Liver (tissue), 9 donors: ENCODE results near the gene LCE1E. TPM values are rescaled to one million over a fixed set of nuclear protein-coding genes. Genes with fewer than 3 reads are reported as not detected.

Experiments used
- DNase-seq: peaks from one replicate; pipeline ENCODE4 v3.0.0-alpha.2; 2017; ENCODE audit warnings: low spot score
- H3K27ac ChIP-seq, 2 donors: one replicate each; pipeline ENCODE4 v1.7.0; 2013; ENCODE audit warnings: inconsistent platforms in 2 of 2, low read length in 2 of 2, control low read depth in 1 of 2, low read depth in 1 of 2, mild to moderate bottlenecking in 1 of 2
- H3K27me3 ChIP-seq, 4 donors: one replicate each; pipeline versions ENCODE4 v1.6.1 to v1.7.0; 2013; ENCODE audit warnings: low read length in 3 of 4, inconsistent platforms in 1 of 4, mild to moderate bottlenecking in 1 of 4, moderate library complexity in 1 of 4; ENCODE audit not compliant: control insufficient read depth in 4 of 4, insufficient read depth in 4 of 4
- H3K36me3 ChIP-seq, 4 donors: one replicate each; pipeline versions ENCODE4 v1.6.1 to v1.7.0; 2013; ENCODE audit warnings: low read length in 3 of 4, mild to moderate bottlenecking in 3 of 4, low read depth in 1 of 4, moderate library complexity in 1 of 4; ENCODE audit not compliant: control insufficient read depth in 4 of 4, insufficient read depth in 3 of 4
- H3K4me1 ChIP-seq, 4 donors: one replicate each; pipeline versions ENCODE4 v1.6.1 to v1.7.0; 2013; ENCODE audit warnings: low read length in 3 of 4, mild to moderate bottlenecking in 3 of 4, moderate library complexity in 1 of 4; ENCODE audit not compliant: control insufficient read depth in 4 of 4, insufficient read depth in 4 of 4
- H3K4me3 ChIP-seq, 3 donors: one replicate each; pipeline versions ENCODE4 v1.6.1 to v1.7.0; 2013; ENCODE audit warnings: low read length in 3 of 3, control low read depth in 1 of 3, low read depth in 1 of 3, mild to moderate bottlenecking in 1 of 3
- H3K9ac ChIP-seq, 2 donors: one replicate each; pipeline ENCODE4 v1.7.0; 2013; ENCODE audit warnings: low read length in 2 of 2, mild to moderate bottlenecking in 2 of 2, moderate library complexity in 2 of 2, control low read depth in 1 of 2, low read depth in 1 of 2
- H3K9me3 ChIP-seq, 4 donors: one replicate each; pipeline versions ENCODE4 v1.6.1 to v1.7.0; 2013; ENCODE audit warnings: low read length in 3 of 4; ENCODE audit not compliant: control insufficient read depth in 4 of 4
- EGR1 ChIP-seq, 2 donors: IDR thresholded peaks; 2 replicates each; pipeline ENCODE4 v1.6.1; 2016 to 2018; ENCODE audit warnings: antibody characterized with exemption in 2 of 2, low read depth in 2 of 2
- FOXA1 ChIP-seq: IDR thresholded peaks from 2 replicates; pipeline ENCODE4 v1.6.1; 2016; ENCODE audit warnings: antibody characterized with exemption
- HNF4A ChIP-seq, 2 donors: conservative IDR thresholded peaks; 2 replicates each; pipeline ENCODE4 v1.6.1; 2016; ENCODE audit warnings: antibody characterized with exemption in 2 of 2, mild to moderate bottlenecking in 2 of 2
- HNF4G ChIP-seq: IDR thresholded peaks from 2 replicates; pipeline ENCODE4 v1.6.1; 2016; ENCODE audit warnings: antibody characterized with exemption
- REST ChIP-seq: IDR thresholded peaks from 2 replicates; pipeline ENCODE4 v1.6.1; 2016; ENCODE audit warnings: antibody characterized with exemption, mild to moderate bottlenecking
- WGBS: extraction: QIAGEN DNeasy Blood & Tissue Kit; methylation state at CpG from one replicate; pipeline ENCODE4 v1.1.7; 2013; 5-methylcytosine and 5-hydroxymethylcytosine counted together
- polyA plus RNA-seq, 2 donors: library from polyadenylated mRNA; stranded (reverse) in 1 of 2; unstranded in 1 of 2; fragments of 200-250 nt in 1 of 2; fragments of >200 nt in 1 of 2; fragmentation: Nextera tagmentation in 1 of 2; extraction: Ambion mirVana in 1 of 2; gene quantifications; one replicate each; pipeline versions ENCODE4 v1.2.1 to v1.2.3, GENCODE V29; 2013 to 2015
- total RNA-seq, 2 donors: library from RNA; depleted of rRNA; stranded (reverse); fragments of >200 nt; gene quantifications; one replicate each; pipeline ENCODE4 v1.2.3, GENCODE V29; 2014
- TF ChIP-seq, protein P1 (sequence below): fragments of 150-350 bp; IDR thresholded peaks from 2 replicates; pipeline ENCODE4 v1.5.1; 2017; ENCODE audit warnings: improper control_type of control experiment, low read depth, low read length; ENCODE audit not compliant: missing input control
- TF ChIP-seq, protein P2 (sequence below): IDR thresholded peaks from 2 replicates; pipeline ENCODE4 v1.6.1; 2016; ENCODE audit warnings: antibody characterized with exemption
- donor health status: healthy.
- donor health status: healthy.
- donor health status: healthy.
- donor health status: healthy.
- donor health status: healthy.

Gene LCE1E
- total and polyA plus RNA-seq, 4 donors = not detected

DNA sequence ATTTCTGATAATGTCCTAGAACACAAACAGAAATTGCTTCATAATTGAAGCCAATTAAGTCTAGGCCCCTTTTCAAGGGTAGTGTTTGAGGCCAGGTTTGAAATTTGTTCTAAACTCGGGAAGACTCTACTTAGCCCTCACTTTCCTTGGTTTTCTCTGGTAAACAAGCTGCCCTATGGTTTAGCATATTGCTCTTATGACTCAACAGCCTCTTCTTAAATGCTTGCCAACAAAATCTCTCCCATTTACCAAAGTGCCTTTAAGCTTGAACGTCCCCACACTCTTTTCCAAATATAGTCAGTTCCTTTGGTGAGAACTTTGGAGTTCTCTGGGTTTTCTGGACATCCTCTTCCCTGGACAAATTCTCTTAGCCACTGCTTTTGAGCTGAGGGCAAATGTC lies 50.8 kb downstream of the LCE1E start:
- Histone ChIP-seq H3K9me3 (no peaks in the 10 kb centered on the region), H3K27me3 (no peaks in the 10 kb centered on the region), H3K9ac (no peak overlapping the region), H3K4me3 (no peak overlapping the region), H3K27ac (no peak overlapping the region), H3K4me1 (no peaks in the 10 kb centered on the region), H3K36me3 (no peaks in the 10 kb centered on the region)
- TF ChIP-seq, protein P1, sequence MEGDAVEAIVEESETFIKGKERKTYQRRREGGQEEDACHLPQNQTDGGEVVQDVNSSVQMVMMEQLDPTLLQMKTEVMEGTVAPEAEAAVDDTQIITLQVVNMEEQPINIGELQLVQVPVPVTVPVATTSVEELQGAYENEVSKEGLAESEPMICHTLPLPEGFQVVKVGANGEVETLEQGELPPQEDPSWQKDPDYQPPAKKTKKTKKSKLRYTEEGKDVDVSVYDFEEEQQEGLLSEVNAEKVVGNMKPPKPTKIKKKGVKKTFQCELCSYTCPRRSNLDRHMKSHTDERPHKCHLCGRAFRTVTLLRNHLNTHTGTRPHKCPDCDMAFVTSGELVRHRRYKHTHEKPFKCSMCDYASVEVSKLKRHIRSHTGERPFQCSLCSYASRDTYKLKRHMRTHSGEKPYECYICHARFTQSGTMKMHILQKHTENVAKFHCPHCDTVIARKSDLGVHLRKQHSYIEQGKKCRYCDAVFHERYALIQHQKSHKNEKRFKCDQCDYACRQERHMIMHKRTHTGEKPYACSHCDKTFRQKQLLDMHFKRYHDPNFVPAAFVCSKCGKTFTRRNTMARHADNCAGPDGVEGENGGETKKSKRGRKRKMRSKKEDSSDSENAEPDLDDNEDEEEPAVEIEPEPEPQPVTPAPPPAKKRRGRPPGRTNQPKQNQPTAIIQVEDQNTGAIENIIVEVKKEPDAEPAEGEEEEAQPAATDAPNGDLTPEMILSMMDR = no peak
- TF ChIP-seq EGR1 (IDR thresholded peaks at IDR 0.05; ENCODE audit: low read depth in 2 of 2) (no peak), HNF4A (conservative IDR thresholded peaks at IDR 0.05) (no peak), HNF4G (no peak), REST (no peak), FOXA1 (no peak)
- TF ChIP-seq, protein P2, sequence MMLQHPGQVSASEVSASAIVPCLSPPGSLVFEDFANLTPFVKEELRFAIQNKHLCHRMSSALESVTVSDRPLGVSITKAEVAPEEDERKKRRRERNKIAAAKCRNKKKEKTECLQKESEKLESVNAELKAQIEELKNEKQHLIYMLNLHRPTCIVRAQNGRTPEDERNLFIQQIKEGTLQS = no peak
- DNase-seq = no peak
- WGBS = 46% methylated on average over 2 of the region's 2 CpGs

Other genes with a start within 250 kb of the LCE1E start
- gene LCE3E, start 219.5 kb upstream of the LCE1E start, total RNA-seq = not detected
- not detected for gene LCE3E, start 219.5 kb upstream of the LCE1E start, polyA plus RNA-seq
- not detected for gene LCE3D, start 205.7 kb upstream of the LCE1E start, total RNA-seq
- not detected for gene LCE3D, start 205.7 kb upstream of the LCE1E start, polyA plus RNA-seq
- not detected for gene LCE3C, start 186.0 kb upstream of the LCE1E start, total RNA-seq
- gene LCE3C, start 186.0 kb upstream of the LCE1E start, polyA plus RNA-seq = not detected
- not detected for gene LCE3B, start 172.4 kb upstream of the LCE1E start, total RNA-seq
- gene LCE3B, start 172.4 kb upstream of the LCE1E start, polyA plus RNA-seq = not detected
- not detected for gene LCE3A, start 163.2 kb upstream of the LCE1E start, total RNA-seq
- not detected for gene LCE3A, start 163.2 kb upstream of the LCE1E start, polyA plus RNA-seq
- not detected for gene LCE2D, start 122.9 kb upstream of the LCE1E start, total RNA-seq
- gene LCE2D, start 122.9 kb upstream of the LCE1E start, polyA plus RNA-seq = not detected
- not detected for gene LCE2C, start 111.0 kb upstream of the LCE1E start, total RNA-seq
- not detected for gene LCE2C, start 111.0 kb upstream of the LCE1E start, polyA plus RNA-seq
- gene LCE2B, start 100.1 kb upstream of the LCE1E start, total RNA-seq = not detected
- gene LCE2B, start 100.1 kb upstream of the LCE1E start, polyA plus RNA-seq = not detected
- gene LCE2A, start 87.9 kb upstream of the LCE1E start, total RNA-seq = not detected
- not detected for gene LCE2A, start 87.9 kb upstream of the LCE1E start, polyA plus RNA-seq
- not detected for gene LCE4A, start 78.1 kb upstream of the LCE1E start, total RNA-seq
- not detected for gene LCE4A, start 78.1 kb upstream of the LCE1E start, polyA plus RNA-seq
- gene KPRP, start 28.2 kb upstream of the LCE1E start, total RNA-seq = not detected
- gene KPRP, start 28.2 kb upstream of the LCE1E start, polyA plus RNA-seq = not detected
- not detected for gene LCE1F, start 11.1 kb upstream of the LCE1E start, total RNA-seq
- not detected for gene LCE1F, start 11.1 kb upstream of the LCE1E start, polyA plus RNA-seq
- not detected for gene LCE1D, start 10.5 kb downstream of the LCE1E start, total RNA-seq
- not detected for gene LCE1D, start 10.5 kb downstream of the LCE1E start, polyA plus RNA-seq
- gene LCE1C, start 20.4 kb downstream of the LCE1E start, total RNA-seq = not detected
- not detected for gene LCE1C, start 20.4 kb downstream of the LCE1E start, polyA plus RNA-seq
- gene LCE1B, start 25.7 kb downstream of the LCE1E start, total RNA-seq = not detected
- gene LCE1B, start 25.7 kb downstream of the LCE1E start, polyA plus RNA-seq = not detected
- not detected for gene LCE1A, start 41.2 kb downstream of the LCE1E start, total RNA-seq
- gene LCE1A, start 41.2 kb downstream of the LCE1E start, polyA plus RNA-seq = not detected
- not detected for gene LCE6A, start 56.6 kb downstream of the LCE1E start, total RNA-seq
- gene LCE6A, start 56.6 kb downstream of the LCE1E start, polyA plus RNA-seq = not detected
- not detected for gene LCE7A, start 73.7 kb downstream of the LCE1E start, total RNA-seq
- gene LCE7A, start 73.7 kb downstream of the LCE1E start, polyA plus RNA-seq = not detected
- gene SMCP, start 92.1 kb downstream of the LCE1E start, total RNA-seq = not detected
- not detected for gene SMCP, start 92.1 kb downstream of the LCE1E start, polyA plus RNA-seq
- gene IVL, start 122.3 kb downstream of the LCE1E start, total RNA-seq = not detected
- gene IVL, start 122.3 kb downstream of the LCE1E start, polyA plus RNA-seq = under 1 TPM in 1 of 2 donors, not detected in 1; 0.02 TPM
- gene SPRR5, start 160.9 kb downstream of the LCE1E start, total RNA-seq = not detected
- not detected for gene SPRR5, start 160.9 kb downstream of the LCE1E start, polyA plus RNA-seq
- gene SPRR4, start 184.4 kb downstream of the LCE1E start, total RNA-seq = not detected
- gene SPRR4, start 184.4 kb downstream of the LCE1E start, polyA plus RNA-seq = not detected
- not detected for gene SPRR1A, start 197.8 kb downstream of the LCE1E start, total RNA-seq
- not detected for gene SPRR1A, start 197.8 kb downstream of the LCE1E start, polyA plus RNA-seq
- gene SPRR3, start 215.5 kb downstream of the LCE1E start, total RNA-seq = not detected
- under 1 TPM in 1 of 2 donors, not detected in 1; 0.61 TPM for gene SPRR3, start 215.5 kb downstream of the LCE1E start, polyA plus RNA-seq
- gene SPRR1B, start 244.9 kb downstream of the LCE1E start, total RNA-seq = not detected
- not detected for gene SPRR1B, start 244.9 kb downstream of the LCE1E start, polyA plus RNA-seq